IPS DF 19.7 (cell line): ENCODE measurements around the gene NPBWR2.
"Not testable (repeated sequence)": the region's sequence is repeated elsewhere in the genome, so short reads cannot be mapped to it uniquely, and the experiment has no call there.

Experiments used
- DNase-seq: peaks from one replicate; pipeline ENCODE4 v3.0.0-alpha.2; 2013; ENCODE audit warnings: low read depth, low spot score

NPBWR2 gene

GRCh38 chr20:64103871-64104666 is 3.3 kb downstream of the NPBWR2 start:
- DNase-seq: no peak

GRCh38 chr20:64102647-64103354 is 4.6 kb downstream of the NPBWR2 start:
- DNase-seq: no peak

DNA sequence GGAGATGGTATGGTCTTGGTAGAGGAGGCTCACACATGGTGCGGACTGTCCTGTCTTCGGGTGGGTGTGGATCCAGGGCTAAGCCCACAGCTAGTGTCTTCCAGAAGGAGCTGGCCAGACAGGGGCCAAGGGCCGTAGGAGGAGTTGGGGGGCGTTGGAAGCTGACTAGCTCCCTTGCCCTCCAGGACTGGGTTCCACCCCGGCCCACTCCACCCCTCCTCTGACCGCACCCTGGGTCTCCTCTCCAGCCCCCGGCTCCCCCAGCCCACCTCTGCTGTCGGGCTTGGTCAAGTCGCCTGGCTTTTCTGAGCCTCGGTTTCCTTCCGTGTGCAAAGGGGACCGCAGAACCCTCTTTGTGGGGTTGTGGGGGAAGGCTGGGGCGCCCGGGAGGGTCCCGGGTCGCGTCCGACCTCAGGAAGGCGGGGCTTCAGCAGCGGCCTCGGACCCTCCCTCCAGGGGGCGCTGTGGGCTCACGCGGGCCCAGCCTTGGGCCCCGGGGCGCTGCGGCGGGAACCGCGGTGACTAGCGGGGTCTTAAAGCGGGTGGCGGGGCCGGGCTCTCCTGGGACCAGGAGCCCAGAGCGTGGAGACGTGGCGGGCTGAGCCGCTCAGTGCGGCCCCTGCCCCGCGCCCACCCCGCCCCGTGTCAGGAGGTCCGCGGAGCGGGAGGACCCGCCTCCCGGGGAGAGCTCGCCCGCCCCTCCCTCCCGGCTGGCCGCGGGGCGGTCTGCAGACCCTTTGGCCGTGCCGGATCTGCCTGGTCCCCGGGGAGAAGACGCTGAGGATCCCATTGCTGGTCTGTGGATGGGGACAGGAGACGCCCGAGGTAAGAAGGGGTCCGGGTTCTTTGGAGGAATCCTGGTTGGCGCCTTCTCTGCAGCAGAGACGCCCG is 5.4 kb downstream of the NPBWR2 start:
- DNase-seq: no peak

GRCh38 chr20:64100946-64101688 is 6.2 kb downstream of the NPBWR2 start:
- DNase-seq: no peak

DNA sequence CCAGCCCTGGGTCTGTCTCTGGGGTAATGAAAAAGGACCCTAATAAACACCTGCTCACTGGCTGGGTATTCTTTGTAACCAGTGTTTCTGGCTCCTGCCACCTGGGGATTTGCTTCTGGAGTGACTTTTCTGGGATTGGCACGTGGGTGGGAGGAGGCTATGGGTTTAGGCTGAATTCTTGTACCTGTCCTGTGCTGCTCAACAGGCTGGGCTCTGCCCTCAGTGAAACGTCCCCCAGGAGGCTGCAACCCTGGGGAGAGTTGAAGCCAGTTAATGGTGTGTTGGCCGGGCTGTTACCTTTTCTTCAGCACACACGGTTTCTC is 6.8 kb downstream of the NPBWR2 start:
- no peak for DNase-seq

DNA sequence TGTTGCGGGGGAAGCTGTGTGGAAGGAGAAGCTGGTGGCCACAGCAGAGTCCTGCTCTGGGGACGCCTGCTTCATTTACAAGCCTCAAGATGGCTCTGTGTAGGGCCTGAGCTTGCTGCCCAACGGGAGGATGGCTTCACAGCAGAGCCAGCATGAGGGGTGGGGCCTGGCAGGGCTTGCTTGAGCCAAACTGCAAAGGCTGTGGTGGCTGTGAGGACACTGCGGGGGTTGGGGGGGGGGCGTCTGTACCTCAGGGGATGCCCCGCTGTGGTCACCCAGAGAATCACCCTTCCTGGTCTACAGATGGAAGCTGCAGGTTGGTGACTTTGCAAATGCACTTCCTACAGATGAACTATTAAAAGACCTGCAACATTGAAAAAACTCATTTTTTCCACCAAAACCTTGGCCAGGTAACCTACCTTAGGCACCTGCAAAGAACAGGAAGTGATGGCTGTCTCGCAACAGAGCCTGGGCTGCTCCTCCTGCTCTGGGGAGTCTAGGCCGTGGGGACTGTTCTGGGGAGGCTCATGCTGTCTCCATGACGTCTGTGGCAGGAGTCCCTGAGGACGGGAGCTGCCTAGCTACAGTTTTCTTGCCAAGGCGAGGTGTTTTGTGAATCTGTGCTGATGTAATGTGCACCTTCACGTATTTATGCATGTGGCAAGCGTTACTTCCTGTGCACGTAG is 7.3 kb downstream of the NPBWR2 start:
- DNase-seq: no peak

GRCh38 chr20:64099086-64099786 is 8.1 kb downstream of the NPBWR2 start:
- no peak for DNase-seq

GRCh38 chr20:64098471-64099013 is 8.8 kb downstream of the NPBWR2 start:
- DNase-seq: no peak

DNA sequence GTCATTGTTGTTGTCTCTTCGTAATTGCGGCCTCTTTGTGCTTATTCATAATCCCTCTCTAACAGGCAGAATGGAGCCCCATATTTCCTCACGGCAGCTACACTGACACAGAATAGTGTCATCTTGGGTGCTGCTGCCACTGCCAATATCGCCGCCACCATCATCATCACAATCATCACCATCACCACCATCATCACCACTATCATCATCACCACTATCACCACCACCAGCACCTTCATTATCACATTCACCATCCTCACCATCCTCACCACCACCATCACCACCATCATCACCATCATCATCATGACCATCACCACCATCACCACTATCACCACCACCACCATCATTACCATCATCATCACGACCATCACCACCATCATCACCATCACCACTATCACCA is 10.8 kb downstream of the NPBWR2 start:
- DNase-seq: no peak

- DNase-seq: no peak
Observed at GRCh38 chr20:64095927-64096326, 11.4 kb downstream of the NPBWR2 start.

GRCh38 chr20:64095455-64095854 is 11.9 kb downstream of the NPBWR2 start:
- DNase-seq: no peak

DNA sequence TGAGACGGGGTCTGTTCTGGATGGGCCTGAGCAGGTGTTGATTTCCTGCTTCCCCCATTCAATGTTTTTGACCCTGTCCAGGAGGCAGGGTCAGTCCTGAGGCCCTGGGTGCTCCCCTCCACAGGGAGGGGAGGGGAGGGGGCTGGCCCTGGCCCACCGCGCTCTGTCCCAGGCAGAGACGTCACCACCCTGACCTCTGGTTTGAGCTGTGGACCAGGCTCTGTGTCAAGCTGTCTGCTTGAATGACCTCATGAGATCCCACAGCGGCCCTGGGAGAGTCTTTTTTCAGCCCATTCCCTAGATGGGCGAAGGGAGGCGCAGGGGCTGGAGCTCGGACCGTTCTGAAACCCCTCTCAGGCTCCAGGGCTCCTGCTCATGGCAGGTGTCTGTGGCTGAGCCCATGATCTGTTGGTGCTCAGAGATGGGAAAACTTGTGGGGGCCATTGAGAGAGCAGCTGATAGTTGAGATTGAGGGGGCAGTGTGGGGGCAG is 14.3 kb downstream of the NPBWR2 start:
- DNase-seq: no peak

DNA sequence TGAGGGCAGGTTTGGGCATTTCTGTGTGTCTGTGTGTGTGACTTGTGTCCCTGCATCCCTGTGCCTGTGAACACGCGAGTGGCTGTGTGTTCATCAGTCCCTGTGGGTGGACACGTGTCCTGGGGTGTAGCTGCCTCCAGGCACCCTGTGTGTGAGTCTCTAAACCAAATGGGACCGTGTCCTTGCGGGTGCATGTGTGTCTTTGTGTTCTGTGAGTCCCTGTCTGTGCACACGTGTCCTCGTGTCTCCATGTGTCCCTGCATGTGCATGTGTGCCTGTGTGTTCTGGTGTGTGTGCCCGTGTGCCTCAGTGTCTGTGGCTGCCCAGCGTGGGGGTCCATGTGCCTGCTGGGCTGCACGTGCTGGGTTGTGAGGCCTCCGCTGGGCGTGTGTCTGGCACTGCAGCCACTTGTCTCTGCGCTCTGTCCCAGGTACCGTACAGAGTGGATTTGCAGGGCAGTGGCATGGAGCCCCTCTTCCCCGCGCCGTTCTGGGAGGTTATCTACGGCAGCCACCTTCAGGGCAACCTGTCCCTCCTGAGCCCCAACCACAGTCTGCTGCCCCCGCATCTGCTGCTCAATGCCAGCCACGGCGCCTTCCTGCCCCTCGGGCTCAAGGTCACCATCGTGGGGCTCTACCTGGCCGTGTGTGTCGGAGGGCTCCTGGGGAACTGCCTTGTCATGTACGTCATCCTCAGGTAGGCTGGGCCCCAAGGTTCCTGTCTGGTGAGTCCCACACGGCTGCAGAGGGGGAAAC is 14.9 kb downstream of the NPBWR2 start:
- no peak for DNase-seq

DNA sequence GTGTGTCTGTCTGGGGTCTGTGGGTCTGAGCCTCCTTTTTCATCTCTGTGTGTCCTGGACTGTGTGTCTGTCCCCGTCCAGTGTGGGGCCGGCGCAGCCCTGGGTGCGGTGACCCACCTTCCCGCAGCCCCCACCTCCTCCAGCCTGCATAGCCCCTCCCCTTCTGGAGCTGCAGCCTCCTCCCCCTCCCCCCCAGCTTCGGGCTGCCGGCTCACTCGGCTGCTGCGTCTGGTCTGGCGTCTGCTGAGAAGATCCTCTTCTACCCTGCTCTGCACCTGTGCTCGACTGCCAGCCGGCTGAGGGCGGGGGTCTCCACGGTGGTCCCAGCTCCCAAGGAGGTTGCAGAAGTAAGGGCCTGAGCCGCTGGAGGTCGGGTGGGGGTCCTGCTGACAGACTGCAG is 15.6 kb downstream of the NPBWR2 start:
- DNase-seq: no peak

DNA sequence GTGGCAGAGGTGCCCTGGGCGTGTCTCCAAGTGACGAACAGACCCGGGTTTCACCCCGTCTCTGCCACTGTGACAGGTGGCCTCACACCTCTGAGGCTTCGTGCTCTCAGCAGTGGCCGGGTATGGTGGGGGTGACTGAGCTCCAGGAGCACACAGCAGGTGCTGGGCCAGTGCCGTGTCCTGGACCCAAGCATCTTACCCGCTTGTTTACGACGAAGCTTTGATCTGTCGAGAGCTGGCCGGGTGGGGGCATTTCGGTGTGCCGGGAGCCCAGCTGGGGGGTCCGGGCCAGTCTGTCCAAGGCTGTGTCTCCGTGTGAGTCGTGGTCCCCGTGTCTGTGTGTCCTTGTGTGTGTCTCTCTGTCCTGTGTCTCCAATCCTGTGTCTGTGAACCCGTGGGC is 16.0 kb downstream of the NPBWR2 start:
- no peak for DNase-seq

GRCh38 chr20:64090165-64090564 is 17.2 kb downstream of the NPBWR2 start:
- DNase-seq: no peak

GRCh38 chr20:64088586-64088985 is 18.8 kb downstream of the NPBWR2 start:
- not testable (repeated sequence) for DNase-seq

GRCh38 chr20:64087226-64087825 is 20.0 kb downstream of the NPBWR2 start:
- not testable (repeated sequence) for DNase-seq

DNA sequence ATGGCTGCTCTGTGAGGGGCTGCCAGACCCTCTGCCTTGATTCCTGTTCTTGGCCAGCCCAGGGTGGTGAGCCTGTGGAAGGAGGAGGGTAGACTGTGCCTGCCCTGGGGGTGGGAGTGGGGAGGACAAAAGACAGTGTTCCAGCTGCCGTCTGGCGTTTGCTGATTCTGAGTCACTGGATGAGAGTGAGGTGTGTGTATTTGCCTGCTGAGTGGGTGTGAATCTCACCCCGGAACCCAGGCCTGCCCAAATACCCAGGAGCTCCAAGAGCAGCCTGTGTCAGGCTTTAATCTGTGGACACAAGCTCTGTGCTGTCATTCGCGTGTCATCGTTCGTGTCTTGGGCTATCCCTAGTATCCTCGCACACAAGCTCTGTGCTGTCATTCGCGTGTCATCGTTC is 20.6 kb downstream of the NPBWR2 start:
- no peak for DNase-seq
